Posterior cingulate gyrus (tissue), 11 donors: ENCODE results near the gene PINK1.

Experiments
- DNase-seq, 10 donors: peaks; one replicate each; pipeline versions ENCODE4 v3.0.0 to v3.0.0-alpha.2; 2020 to 2021; ENCODE audit warnings: mixed read lengths in 3 of 10
- intact Hi-C: fragments of 100-400 bp; cut with DNase I; formaldehyde crosslinking; loops from one replicate; pipeline ENCODE4 v1.15.1; 2023

The PINK1 gene

DNA sequence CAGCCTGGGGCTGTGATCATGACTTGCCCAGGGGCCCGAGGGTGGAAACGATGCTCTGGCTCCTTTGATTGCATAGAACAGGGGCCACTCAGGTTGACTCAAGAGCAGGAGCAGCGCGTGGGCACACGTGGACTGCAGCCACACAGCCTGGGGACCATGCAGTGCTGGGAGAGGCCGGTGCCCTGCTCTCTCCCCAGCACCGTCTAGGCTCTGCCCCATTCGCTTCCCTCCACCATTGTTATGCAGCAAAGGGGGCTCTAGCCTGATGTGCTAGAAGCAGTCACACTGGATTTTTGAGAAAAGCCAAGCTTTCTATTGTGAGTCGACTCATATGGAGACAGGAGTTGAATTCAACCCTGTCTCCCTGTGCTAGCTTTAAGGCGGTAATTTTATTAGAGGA, 8.7 kb downstream of the PINK1 start:
- intact Hi-C loops: no loop called here
- peak in 1 of 10 donors; percentile 44 for DNase-seq

GRCh38 chr1:20643080-20643479, 9.8 kb downstream of the PINK1 start:
- DNase-seq: peak in 1 of 10 donors; percentile 52
- intact Hi-C loops: no loop called here

GRCh38 chr1:20644416-20644815, 11.2 kb downstream of the PINK1 start:
- intact Hi-C loops: no loop called here
- peak in 2 of 10 donors; percentile 35 to 78 for DNase-seq

DNA sequence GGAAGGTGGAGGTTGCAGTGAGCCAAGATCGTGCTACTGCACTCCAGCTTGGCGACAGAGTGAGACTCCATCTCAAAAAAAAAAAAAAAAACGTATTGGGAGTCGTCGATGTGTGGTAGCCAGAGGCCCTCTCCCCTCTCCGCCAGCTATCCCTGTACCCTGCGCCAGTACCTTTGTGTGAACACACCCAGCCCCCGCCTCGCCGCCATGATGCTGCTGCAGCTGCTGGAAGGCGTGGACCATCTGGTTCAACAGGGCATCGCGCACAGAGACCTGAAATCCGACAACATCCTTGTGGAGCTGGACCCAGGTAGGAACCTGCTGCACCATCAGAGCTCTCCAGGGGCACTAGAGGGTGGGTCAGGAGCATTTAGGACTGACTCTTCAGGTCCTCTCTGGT, 12.2 kb downstream of the PINK1 start:
- intact Hi-C loops: no loop called here
- peak in 2 of 10 donors; percentile 73 to 82 for DNase-seq

- peak in 2 of 10 donors; percentile 25 to 37 for DNase-seq
- intact Hi-C loops: no loop called here
Observed at GRCh38 chr1:20648438-20648837, 15.2 kb downstream of the PINK1 start.

GRCh38 chr1:20648946-20649345, 15.7 kb downstream of the PINK1 start:
- intact Hi-C loops: no loop called here
- DNase-seq: peak in 2 of 10 donors; percentile 69 to 73

GRCh38 chr1:20652300-20652699, 19.0 kb downstream of the PINK1 start:
- DNase-seq: peak in 2 of 10 donors; percentile 40 to 49
- intact Hi-C loops: no loop called here

DNA sequence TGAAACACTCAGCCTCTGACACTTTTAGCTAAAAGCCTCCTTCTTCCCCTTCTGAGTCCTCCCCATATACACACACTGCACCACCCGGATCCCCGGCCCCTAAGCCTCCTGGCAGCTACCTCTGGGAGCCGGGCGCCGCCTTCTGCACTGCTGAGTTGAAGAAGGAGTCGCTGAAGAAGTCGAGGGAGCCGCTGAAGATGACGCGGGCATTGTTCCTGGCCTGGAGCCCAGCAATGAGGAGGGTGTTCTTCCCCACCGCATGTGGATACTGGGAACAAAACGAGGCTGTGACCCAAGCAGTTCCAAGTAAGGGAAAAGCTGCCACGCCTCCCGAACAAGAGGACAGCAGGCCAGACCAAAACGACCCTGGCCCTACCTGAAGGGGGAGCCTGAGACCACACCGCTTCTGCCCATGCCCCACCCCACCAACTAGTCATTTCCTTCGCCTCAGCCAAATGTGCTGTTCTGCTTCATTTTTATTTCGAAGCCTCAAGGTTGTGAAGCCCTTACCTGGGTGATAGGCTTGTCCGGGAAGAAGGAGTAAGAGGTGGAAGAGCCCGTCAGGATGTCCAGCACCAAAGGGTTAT, 20.9 kb downstream of the PINK1 start:
- intact Hi-C loops: no loop called here
- peak; percentile 34 to 93 (median 64) for DNase-seq

DNA sequence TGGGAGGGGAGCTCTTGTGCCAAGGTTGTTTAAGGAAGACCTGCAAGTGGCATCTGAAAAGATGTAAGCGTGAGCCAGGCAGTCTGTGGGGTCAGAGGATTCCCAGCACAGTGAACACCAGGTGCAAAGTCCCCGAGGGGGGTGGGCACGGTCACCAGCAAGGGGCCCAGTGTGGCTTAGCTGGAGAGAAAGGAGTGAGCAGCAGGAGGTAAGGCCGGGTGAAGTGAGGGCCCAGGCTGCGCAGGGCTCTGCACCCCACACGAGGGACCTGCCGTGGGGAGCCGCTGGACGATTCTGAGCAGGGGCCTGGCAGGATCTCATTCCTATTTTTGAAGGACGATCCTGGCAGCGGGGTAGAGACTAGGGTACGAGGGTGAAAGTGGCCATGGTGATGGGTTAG, 23.8 kb downstream of the PINK1 start:
- intact Hi-C loops: no loop called here
- peak in 2 of 10 donors; percentile 41 to 56 for DNase-seq

DNA sequence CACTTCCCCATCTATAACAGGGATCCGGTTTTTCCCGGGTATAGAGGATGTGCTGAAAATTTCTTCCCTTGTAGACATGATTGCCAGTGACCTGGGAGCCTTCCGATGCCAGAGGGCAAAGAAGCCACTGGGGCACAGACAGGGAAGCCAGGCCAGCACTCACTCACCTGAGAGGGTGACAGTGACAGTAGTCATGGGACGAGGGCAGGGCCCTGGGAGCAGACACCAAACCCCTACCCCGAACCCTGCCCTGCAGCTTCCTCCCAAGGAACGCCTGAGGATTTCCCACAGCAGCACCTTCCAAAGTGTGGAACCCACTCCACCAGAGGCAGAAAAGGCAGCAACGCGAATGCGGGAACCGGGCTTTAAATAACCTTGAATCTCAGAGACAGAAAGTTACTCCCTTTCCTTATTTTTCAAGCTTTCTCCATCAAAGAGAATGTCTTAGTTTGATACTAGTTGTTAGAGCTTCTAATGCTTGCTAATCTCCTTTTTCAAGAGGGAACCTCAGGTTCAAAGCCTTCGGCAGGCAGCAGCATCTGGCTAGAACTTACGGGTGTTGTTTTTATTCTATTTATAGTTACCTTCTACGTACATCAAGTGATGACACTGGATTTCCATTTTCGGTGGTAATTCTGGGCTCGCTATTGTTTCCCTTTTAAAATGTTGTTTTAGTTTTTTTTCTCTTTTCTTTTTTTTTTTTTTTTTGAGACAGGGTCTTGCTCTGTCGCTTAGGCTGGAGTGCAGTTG, 25.1 kb downstream of the PINK1 start:
- DNase-seq: peak in 3 of 10 donors; percentile 63 to 69 (median 65)
- intact Hi-C loops: no loop called here

GRCh38 chr1:20660363-20660762, 27.1 kb downstream of the PINK1 start:
- DNase-seq: peak in 1 of 10 donors; percentile 12
- intact Hi-C loops: no loop called here

GRCh38 chr1:20660847-20661206, 27.6 kb downstream of the PINK1 start:
- intact Hi-C loops: no loop called here
- no peak for DNase-seq

- intact Hi-C loops: no loop called here
- DNase-seq: peak; percentile 93 to 100 (median 96)
Observed at GRCh38 chr1:20661207-20662109, 28.2 kb downstream of the PINK1 start, which contains the start of gene DDOST. Gene DDOST, minus strand, starts transcription at chr1:20661369. Its CDS starts 19 bp downstream, at chr1:20661350.

DNA sequence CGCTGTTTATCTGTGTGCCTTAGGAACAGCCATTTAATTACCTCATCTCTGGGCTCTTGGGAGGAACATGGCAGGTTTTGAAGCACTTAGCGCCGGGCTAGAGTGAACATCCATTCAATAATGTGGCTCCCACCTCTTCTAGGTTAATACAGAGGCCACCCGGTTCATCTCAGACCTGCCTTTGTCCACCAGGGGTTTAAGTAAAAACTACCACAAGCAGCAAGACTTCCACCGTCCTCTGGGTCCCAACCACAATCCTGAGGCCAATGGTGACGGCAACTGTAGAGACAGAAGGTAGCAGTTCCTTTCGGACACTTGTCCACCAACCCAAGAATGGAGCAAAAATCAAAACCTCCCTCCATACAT, 28.8 kb downstream of the PINK1 start:
- intact Hi-C loops: no loop called here
- peak in 1 of 10 donors; percentile 29 for DNase-seq

GRCh38 chr1:20663365-20663764, 30.1 kb downstream of the PINK1 start:
- intact Hi-C loops: no loop called here
- DNase-seq: peak in 3 of 10 donors; percentile 25 to 51 (median 34)

- intact Hi-C loops: no loop called here
- DNase-seq: peak in 3 of 10 donors; percentile 46 to 52 (median 50)
Observed at GRCh38 chr1:20663969-20664715, 30.9 kb downstream of the PINK1 start.

- intact Hi-C loops: no loop called here
- peak in 3 of 10 donors; percentile 62 to 70 (median 65) for DNase-seq
Observed at GRCh38 chr1:20665726-20666125, 32.5 kb downstream of the PINK1 start.

DNA sequence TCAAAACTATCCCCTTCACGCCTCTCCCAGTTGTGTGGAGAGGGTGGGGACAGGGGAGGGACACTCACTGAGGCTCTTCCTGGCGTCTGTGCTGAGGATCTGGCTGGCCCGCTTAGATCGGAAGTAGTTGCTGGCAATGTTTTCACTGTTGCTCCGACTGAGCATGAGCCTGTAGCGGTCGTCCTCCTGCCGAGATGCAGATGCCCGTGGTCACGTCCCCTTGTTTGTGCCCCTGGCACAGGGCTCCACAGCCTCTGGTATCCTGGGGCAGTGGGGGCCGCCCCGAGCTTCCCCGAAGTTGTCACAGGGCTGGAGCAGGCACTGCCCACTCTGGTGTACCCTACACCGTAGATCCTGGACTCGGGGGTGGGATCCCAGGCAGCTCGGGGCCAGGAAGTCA, 32.9 kb downstream of the PINK1 start:
- intact Hi-C loops: no loop called here

GRCh38 chr1:20666804-20667203, 33.5 kb downstream of the PINK1 start:
- peak in 2 of 10 donors; percentile 3 to 18 for DNase-seq
- intact Hi-C loops: no loop called here

More for the DNA sequence above, 32.9 kb downstream of the PINK1 start:
- DNase-seq: peak in 2 of 10 donors; percentile 23 to 80

DNA sequence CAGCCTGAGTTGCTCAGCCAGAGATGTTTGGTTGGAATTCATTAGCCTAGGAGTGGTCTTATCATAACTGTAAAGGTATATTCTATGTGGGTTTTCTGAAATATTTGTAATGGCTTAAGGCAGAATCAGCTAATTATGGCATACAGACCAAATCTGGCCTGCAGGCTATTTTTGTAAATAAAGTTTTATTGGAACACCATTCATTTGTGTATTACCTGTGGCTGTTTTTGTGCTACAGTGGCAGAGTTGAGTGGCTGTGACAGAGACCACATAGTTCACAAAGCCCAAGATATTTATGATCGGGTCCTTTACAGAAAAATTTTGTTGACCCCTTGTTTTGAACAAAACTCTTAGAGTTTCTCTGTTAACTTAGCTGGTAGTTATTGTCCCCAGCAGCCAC, 35.3 kb downstream of the PINK1 start:
- intact Hi-C loops: no loop called here

More for the DNA sequence above, 35.3 kb downstream of the PINK1 start:
- DNase-seq: peak in 2 of 10 donors; percentile 2 to 3
